GM18508 (cell line): ENCODE measurements around the gene SYNGR3.
A peak's percentile ranks its signal among the peaks of the same experiment; 100 is the strongest.
"Not testable (repeated sequence)": the region's sequence is repeated elsewhere in the genome, so short reads cannot be mapped to it uniquely, and the experiment has no call there.

ENCODE experiments used
- ATAC-seq: cut with Tn5 transposase; IDR thresholded peaks from one replicate; pipeline ENCODE4 v1.9.1; 2021; ENCODE audit warnings: moderate number of reproducible peaks; ENCODE audit not compliant: insufficient read depth, unreplicated experiment

The SYNGR3 gene, protein sequence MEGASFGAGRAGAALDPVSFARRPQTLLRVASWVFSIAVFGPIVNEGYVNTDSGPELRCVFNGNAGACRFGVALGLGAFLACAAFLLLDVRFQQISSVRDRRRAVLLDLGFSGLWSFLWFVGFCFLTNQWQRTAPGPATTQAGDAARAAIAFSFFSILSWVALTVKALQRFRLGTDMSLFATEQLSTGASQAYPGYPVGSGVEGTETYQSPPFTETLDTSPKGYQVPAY

DNA sequence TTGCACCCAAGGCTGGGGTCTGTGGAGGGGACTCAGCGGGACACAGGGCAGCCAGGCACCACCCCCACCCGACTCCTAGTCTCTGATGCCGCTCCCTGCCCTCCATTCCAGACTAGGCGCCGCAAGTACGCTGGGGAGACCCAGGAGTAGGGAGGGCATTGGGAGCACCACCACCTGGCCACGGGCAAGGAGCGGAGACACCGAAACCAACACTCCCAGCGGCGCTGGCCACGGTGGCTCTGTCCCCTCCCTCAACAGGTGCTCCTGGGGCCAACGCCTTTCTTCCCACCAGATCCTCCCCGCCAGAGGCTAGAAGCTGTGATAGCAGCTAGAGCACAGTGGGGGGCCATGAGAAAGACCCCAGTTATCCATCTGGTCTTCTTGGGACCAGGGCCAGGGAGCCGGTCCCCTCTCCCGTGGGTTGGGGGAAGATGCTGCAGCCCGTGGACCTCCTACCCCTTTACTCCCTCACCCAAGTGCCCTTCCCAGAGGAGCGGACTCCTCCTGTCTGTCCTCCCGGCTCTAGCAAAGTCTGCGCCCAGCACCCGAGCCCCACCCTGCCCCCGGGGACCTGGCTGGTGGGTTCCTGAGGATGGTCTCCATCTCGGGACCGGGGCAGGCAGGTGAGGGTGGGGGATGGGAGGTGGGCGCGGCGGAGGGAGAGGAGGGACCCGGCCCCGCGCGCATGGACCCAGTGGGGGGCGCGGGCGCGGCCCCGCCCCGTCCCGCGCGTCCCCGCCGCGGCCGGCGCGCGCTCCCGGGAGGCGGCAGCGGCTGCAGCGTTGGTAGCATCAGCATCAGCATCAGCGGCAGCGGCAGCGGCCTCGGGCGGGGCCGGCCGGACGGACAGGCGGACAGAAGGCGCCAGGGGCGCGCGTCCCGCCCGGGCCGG, at the start of gene SYNGR3:
Gene SYNGR3, plus strand, starts transcription at position 762 of the 892 bp plus-strand sequence. CDS start 133 bp downstream, outside the sequence.
- no peak for ATAC-seq

DNA sequence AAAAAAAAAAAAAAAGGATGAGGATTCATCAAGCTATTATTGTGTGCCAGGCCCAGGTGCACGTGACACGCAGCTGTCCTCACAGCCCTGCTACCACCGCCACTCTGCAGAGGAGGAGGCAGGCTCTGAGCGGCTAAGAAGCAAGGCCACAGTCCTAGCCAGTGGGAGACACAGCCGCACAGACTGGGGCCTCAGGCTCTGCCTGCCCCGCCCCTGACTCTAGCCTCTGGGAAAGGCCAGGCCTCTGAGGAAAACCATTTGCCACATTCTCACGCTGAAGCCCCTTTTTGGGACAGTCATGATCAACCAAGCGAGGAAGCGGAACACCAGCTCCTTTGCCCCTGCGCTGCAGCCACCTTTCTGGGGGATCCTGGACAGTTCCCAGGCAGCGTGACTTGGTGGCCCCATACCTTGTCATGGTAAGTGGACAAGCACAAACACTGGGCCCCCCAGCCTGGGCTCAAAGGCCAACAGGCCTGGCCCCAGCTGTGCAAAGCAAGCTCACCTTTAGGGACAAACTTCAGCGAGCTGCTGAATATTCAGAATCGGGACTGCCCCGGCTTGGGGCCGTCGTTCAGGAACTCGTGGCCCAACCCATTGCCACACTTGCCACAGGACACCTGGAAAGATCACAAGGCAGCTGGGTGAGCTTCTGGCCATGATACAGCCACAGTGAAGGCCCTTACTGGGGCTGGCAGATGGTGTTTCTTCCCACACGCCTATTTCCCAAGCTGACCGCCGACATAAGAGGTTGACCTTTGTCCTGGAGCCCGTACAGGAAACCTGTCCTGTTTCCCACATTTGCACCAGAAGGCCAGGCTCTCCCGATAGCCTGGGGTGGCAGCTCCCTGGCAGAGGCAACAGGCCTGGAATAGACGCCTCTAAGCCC, 49.3 kb upstream of the SYNGR3 start:
- no peak for ATAC-seq

DNA sequence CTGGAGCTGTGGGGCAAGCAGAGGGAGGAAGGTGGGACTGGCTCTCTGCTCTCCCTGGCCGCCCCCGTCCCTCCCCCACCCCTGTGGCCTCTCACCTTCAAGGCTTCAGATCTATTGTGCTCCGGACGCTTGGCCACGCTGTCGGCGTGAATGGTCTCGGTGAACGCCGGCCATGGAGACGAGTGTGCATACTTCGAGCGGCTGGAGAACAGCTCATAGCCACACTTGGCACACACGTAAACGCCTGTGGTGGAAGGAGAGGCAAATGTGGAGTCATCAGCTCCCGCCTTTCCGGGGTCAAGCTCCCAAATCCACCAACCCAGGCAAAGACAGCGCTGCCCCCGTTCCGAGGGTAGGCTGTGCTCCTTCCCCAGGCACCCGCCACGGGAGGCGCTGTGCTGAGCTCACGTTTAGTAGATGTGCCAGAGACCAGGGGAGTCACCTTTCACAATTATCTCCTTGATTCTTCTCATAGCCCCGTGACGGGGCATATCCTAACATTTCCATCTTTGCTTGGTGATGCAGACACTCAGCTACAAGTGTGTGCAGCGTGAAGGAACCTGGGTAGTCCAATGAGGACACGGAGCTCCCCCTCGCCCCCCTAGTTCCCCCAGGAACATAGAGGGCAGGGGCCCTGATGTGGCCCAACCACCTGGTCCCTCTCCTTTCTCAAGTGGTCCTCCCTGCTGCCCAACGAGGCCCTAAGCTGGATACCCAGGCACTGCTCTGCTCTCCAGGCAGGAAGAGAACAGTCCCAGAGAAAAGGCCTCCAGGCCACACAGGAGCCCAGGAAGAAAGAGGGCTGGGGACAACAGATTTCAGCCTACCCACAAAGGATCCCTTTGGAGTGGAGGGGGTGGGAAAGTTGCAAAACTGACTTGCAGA, 48.4 kb upstream of the SYNGR3 start:
- ATAC-seq: no peak

DNA sequence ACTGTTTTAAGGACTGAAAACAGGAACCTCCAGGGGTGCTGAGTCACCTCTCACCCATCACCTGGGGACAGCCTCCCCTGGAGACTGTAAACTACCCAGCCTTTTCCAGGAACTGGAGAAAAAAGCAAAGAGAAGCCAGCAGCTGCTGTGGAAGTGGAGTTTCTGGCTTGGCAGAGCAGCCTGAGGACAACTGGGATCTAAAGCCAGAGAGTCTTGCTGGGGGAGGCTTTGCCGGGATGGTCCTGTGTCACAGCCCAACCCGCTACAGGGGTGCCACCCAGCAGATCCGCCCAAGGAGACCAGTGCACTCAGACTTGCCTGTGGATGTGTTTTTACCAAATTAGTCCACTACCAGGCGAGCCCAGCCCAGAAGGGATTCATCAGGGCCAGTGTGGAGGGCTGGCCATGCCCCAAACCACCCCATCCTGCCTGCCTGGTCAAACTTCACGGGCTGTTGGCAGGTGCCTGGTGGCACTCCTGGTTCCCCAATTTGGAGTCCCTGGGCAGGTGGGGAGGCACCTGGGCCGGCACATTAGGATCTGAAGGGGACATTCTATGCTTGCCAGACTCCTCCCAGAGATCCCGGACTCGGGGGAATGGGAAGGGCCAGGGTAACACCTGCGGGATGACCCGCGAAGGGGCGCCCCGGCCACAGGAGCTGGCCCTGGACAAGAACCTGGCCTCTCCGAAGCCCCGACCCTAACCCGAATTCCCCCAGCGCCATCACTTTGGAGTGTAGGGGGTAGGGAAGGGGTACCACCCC, 47.5 kb upstream of the SYNGR3 start:
- ATAC-seq: no peak

DNA sequence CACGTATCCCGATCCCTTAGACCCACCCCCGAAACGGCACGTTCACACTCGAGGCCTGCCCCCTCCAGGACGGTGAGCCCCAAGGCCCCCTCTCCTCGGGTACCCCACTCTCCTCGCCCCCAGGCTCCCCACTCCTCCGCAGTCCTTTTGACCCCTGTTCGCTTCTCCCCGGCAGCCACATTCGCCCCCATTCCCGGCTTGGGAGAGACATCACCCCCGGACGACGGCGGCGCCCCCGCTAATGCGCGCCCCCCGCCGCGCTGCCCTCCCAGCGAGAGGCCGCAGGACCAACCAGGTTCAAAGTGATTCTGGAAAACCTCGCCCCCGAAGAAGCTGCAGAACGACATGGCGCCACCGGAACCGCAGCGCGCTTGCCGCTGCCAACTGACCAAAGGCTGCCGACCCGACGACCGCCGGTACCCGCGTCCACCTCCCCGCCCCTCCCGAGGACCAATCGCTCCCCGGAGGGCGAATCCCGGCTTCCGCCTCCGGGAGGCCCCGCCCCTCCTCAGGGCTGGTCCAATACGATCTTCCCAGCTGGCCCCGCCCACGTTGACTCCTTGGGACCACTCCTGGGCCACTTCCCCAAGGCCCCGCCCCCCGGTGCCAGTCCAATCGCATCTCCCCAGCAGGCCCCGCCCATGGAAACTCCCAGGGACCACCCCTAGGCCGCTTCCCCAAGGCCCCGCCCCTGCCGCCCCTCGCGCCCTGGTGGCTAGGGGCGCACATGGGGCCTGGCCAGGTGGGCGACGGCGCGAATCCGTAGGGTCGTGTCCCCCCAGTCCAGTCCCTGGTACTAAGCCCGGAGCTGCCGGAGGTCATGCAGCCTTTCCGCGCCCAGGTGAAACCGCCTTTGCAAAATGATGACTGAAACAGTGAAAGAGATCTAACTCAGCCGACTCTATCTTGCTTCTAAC, 46.7 kb upstream of the SYNGR3 start, which contains the start of gene MSRB1:
Gene MSRB1, minus strand, starts transcription at position 390 of the 917 bp plus-strand sequence. Its CDS starts 43 bp downstream, at position 347.
- ATAC-seq: peak; percentile 50

DNA sequence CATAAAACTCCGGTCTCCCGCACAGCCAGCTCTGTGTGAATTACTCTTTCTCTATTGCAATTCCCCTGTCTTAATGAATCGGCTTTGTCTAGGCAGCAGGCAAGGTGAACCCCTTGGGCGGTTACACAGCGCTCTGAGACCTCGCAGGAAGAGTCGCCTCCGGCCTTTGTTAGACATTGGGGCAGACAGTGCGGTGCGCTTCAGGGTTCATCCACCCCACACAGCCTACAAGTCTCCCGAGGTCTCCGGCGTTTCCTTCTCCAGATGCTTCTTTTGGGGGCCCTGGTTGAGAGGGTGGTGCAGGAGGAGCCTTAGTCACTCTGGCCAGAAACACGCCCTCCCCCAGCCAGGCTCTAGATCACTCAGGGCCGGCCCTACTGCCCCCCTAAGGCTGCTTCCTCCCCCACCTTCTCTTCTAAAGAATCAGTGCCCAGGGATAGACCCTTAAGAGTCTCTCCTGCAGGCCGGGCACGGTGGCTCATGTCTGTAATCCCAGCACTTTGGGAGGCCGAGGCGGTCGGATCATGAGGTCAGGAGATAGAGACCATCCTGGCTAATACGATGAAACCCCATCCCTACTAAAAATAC, 45.1 kb upstream of the SYNGR3 start:
- ATAC-seq: no peak

DNA sequence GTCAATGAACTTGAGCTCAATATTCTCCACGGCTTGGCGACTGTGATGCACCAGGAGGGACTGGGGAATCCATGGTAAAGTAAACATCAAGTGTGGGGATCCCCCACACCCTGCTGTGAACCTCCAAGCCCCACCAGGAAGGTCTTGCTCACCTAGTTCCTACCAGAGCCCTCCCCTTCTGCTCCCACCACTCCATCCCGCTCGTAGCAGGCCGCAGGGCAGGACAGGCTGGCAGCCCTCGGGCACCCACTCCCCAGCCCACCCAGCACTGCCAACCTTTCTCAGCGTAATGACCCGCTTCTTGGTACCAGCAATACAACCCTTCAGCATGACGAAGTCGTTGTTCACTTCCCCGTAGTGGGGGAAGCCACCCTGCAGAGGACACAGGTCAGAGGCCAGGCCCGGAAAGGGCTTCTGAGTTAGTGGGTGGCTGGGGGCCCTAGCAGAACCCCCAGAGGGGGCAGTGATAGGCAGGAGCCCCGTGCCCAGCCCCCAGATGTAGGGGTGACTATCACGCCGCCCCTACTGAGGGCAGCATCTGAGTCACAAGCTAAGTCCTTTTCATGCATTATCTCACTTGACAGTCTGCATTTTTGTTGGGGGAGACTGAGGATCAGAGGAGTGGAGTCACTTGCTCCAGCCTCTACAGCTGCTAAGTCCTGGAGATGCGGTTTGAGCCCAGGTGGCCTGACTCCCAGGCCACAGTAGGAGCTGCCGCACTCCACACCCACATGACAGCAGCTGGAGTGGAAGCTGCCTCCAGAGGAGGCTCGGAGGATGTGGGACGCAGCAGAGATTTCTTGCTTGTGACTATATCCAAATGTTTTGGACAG, 44.0 kb upstream of the SYNGR3 start:
- ATAC-seq: no peak

DNA sequence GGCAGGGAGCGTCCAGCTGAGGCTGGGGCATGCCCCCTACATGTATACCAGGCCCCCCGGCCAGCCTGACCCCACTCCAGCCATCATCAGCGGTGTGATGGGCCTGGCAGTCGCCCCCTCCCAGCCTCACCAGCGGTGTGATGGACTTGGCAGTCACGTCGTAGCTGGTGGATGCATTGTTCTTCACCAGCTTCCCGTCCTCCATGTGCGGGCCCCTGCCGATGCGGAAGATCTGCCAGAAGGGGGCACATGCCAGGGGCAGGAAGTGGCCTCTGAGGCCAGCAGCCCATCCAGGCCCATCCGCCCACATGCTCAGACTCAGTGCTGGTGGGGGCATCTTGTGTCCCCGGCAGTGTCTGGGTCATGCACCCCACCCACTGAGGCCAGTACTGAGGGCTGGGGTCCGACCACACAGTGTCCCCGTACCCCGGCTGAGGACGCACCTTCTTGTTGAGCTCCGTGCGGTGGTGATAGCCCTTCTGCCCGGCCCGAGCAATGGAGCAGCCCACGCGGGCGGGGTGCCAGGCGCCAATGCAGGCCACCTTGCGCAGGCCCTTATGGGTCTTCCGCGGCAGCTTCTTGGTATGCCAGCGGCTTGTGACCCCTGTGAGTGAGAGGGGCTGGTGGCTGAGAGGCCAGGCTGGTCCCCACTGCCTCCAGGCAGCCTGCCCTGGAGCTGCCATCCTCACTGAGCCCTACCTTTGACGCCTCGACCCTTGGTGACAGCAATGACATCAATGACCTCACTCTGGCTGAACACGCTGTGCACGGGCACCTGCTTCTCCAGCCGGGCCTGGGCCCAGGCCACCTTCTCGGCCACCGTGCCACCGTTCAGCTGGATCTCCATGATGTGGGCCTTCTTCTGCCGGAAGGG, 43.0 kb upstream of the SYNGR3 start:
- ATAC-seq: no peak

DNA sequence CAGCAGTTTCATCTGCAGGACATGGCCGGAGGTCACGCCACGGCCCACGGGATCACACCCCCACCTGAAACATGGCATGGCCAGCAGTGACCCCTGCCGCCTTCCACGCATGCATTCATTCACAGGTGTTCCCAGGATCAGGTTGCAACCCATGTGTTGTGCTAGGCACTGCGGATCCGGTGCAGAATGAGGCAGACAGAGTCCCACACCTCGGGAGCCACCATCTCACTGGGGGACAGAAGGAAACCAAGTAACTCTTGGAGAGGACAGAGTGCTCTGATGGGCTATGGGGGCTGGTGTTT, 42.5 kb upstream of the SYNGR3 start:
- ATAC-seq: no peak

DNA sequence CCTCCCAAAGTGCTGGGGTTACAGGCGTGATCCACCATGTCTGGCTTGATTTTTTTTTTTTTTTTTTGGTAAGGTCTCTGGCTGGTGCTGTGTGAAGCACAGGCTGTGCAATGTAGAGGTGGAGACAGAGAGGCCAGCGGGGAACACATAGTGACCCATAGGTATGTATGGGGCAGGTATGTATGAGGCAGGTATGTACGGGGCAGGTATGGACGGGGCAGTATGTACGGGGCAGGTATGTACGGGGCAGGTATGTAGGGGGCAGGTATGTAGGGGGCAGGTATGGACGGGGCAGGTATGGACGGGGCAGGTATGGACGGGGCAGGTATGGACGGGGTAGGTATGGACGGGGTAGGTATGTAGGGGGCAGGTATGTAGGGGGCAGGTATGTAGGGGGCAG, 40.3 kb upstream of the SYNGR3 start:
- ATAC-seq: no peak

DNA sequence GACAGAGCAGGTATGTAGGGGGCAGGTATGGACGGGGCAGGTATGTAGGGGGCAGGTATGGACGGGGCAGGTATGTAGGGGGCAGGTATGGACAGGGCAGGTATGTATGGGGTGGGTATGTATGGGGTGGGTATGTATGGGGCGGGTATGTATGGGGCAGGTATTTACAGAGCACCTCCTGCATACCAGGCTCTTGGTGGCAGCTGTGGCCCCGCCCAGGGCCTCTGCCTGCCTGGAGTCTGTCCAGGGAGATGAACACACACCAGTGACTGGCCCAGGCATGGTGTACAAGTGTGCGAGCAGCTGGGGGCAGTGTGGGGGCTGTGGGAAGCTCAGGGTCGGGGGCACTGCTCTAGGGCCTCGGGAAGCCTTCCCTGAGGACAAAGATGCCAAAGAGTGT, 39.7 kb upstream of the SYNGR3 start:
- ATAC-seq: no peak

DNA sequence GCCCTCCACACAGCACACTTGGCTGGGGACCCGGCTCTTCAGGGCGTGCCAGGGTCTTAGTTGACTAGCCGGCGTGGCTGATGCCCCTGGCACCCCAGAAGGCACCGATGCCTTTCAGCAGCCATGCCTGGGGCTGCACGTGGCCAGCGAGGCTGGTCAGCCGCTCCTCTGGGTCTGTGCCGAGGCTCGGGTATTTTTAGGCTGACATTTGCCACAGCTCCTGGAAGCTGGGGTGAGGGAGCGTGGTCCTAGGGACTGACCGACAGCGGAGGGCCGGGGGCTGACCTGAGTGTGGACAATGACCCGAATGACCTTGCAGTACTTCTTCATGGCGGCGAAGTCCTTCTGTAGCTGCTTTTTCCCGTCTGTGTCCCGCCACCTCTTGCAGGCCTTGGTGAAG, 39.2 kb upstream of the SYNGR3 start:
- ATAC-seq: no peak

DNA sequence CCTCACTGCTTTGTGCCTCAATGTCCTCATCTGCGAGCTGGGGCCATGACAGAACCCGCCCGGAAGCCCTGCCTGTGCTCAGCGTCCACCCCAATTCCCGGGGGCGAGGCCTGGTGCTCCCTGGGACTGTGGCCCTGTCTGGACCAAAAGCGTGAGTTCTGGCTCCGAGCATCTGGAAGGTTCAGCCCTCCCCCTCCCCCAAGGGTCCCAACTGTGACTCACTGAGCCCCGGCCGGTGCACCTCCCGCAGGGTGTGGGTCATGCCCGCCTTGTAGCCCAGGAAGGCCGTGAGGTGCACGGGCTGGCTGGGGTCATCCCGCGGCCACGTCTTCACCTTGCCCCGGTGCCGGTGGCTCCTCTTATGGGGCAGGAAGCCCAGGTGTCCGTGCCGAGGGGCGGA, 36.0 kb upstream of the SYNGR3 start:
- no peak for ATAC-seq

DNA sequence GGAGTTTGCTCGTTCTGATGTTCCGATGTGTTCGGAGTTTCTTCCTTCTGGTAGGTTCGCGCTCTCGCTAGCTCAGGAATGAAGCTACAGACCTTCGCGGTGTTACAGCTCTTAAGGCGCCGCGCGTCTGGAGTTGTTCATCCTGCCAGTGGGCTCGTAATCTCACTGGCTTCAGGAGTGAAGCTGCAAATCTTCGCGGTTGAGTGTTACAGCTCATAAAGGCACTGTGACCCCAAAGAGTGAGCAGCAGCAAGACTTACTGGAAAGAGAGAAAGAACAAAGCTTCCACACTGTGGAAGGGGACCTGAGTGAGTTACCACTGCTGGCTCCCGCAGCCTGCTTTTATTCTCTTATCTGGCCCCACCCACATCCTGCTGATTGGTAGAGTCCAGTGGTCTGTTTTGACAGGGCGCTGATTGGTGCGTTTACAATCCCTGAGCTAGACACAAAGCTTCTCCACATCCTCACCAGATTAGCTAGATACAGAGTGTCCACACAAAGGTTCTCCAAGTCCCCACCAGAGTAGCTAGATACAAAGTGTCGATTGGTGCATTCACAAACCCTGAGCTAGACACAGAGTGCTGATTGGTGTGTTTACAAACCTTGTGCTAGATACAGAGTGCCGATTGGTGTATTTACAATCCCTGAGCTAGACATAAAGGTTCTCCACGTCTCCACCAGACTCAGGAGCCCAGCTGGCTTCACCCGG, 32.2 kb upstream of the SYNGR3 start:
- ATAC-seq: not testable (repeated sequence)

DNA sequence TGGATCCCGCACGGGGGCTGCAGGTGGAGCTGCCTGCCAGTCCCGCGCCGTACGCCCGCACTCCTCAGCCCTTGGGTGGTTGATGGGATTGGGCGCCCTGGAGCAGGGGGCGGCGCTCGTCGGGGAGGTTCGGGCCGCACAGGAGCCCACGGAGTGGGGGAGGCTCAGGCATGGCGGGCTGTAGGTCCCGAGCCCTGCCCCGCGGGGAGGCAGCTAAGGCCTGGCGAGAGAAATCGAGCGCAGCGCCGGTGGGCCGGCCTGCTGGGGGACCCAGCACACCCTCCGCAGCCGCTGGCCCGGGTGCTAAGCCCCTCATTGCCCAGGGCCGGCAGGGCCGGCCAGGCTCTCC, 31.7 kb upstream of the SYNGR3 start:
- ATAC-seq: not testable (repeated sequence)
